Heart right ventricle (tissue), 16 donors: ENCODE results near the gene MCF2L2. TPM values are rescaled to one million over a fixed set of nuclear protein-coding genes. Genes with fewer than 3 reads are reported as not detected.
"Not testable (repeated sequence)": the region's sequence is repeated elsewhere in the genome, so short reads cannot be mapped to it uniquely, and the experiment has no call there.

Source experiments
- ATAC-seq, 8 donors: fragments of 200-7000 bp; cut with Tn5 transposase; one replicate each; pipeline ENCODE4 v1.9.1; 2020; ENCODE audit warnings: mild to moderate bottlenecking in 8 of 8, moderate library complexity in 8 of 8, moderate number of reproducible peaks in 1 of 8
- DNase-seq, 2 donors: peaks; one replicate each; pipeline ENCODE4 v3.0.0-alpha.2; 2020
- H3K27ac ChIP-seq, 10 donors: fragments of 200-600 bp; sonication (generic) in 2 of 10; one replicate each; pipeline versions ENCODE4 v1.5.0 to v1.8.0; 2020 to 2022; ENCODE audit warnings: mild to moderate bottlenecking in 3 of 10
- H3K27me3 ChIP-seq, 7 donors: fragments of 200-600 bp; one replicate each; pipeline ENCODE4 v1.8.0; 2021 to 2022; ENCODE audit warnings: mild to moderate bottlenecking in 2 of 7
- H3K36me3 ChIP-seq, 9 donors: fragments of 200-600 bp; sonication (generic) in 1 of 9; one replicate each; pipeline versions ENCODE4 v1.5.0 to v1.8.0; 2020 to 2022; ENCODE audit warnings: mild to moderate bottlenecking in 2 of 9
- H3K4me1 ChIP-seq, 9 donors: fragments of 200-600 bp; sonication (generic) in 1 of 9; one replicate each; pipeline versions ENCODE4 v1.5.0 to v1.8.0; 2020 to 2022; ENCODE audit warnings: mild to moderate bottlenecking in 4 of 9
- H3K4me3 ChIP-seq, 10 donors: fragments of 200-600 bp; sonication (generic) in 2 of 10; one replicate each; pipeline versions ENCODE4 v1.5.0 to v1.8.0; 2020 to 2022; ENCODE audit warnings: mild to moderate bottlenecking in 7 of 10, moderate library complexity in 2 of 10
- H3K9me3 ChIP-seq, 11 donors: fragments of 200-600 bp in 10 of 11; sonication (generic) in 2 of 11; one replicate each; pipeline versions ENCODE4 v1.5.0 to v1.8.0; 2013 to 2022; ENCODE audit warnings: mild to moderate bottlenecking in 2 of 11, control low read depth in 1 of 11, moderate library complexity in 1 of 11
- CTCF ChIP-seq, 9 donors: fragments of 200-600 bp; sonication (generic) in 2 of 9; IDR thresholded peaks; one replicate each; pipeline versions ENCODE4 v1.5.0 to v1.8.0; 2021 to 2022; ENCODE audit warnings: antibody characterized with exemption in 9 of 9, mild to moderate bottlenecking in 5 of 9, moderate library complexity in 1 of 9
- WGBS, 2 donors: extraction: QIAGEN DNeasy Blood & Tissue Kit; methylation state at CpG; one replicate each; pipeline ENCODE4 v1.1.7; 2013; ENCODE audit warnings: inconsistent platforms in 1 of 2; 5-methylcytosine and 5-hydroxymethylcytosine counted together
- intact Hi-C, 10 donors: fragments of 100-400 bp; cut with DNase I; formaldehyde crosslinking; loops; one replicate each; pipeline versions ENCODE4 v1.11.1 to v1.14.2; 2022
- polyA plus RNA-seq, 2 donors: library from polyadenylated mRNA; stranded (reverse); fragments of 200-250 nt; gene quantifications; one replicate each; pipeline ENCODE4 v1.2.3, GENCODE V29; 2013
- total RNA-seq, 10 donors: library from RNA; stranded (reverse); fragmentation: NEBNext Ultra II Directional in 3 of 10; extraction: Animal tissue kit (Norgen Biotek cat#: 25700) in 3 of 10; gene quantifications; one replicate each; pipeline versions ENCODE4 v1.2.1 to v1.2.4, GENCODE V29; 2021 to 2023
- donor health status: Arrhythmogenic right ventricular cardiomyopathy.
- donor health status: ischemic (EF 13 %, LVEDD 7.1; RV severe dilation, severe dysfunction).
- donor health status: healthy with polysubstance abuse.
- donor health status: DM: no; HTN: yes; CAD: no.
- donor health status: DM: no; HTN: no; CAD: no.
- donor health status: ischemic (EF 25% LVEDD 6.9; RV normal size, moderate dysfunction).
- donor health status: ischemic (EF 25% LVEDD 5.7; RV mildly dilated, moderate dysfunction).
- donor health status: healthy.
- donor health status: DM: yes; HTN: yes; CAD: no.
- donor health status: Ischemic cardiomyopathy.
- donor health status: ischemic (EF 35%, LVEDD 5.7; RV mildly dilated, moderate dysfunction).
- donor health status: nonischemic (EF 11% LVEDD 7.7; RV severe dilation, severe dysfunction).
- donor health status: DM: yes; HTN: yes; CAD: no.
- donor health status: PGD.
- donor health status: ischemic (EF 29% LVEDD 5.4; RV normal size, mild dysfunction).
- donor health status: nonischemic (EF 23%, LVEDD 6.1; RV moderate dilation, normal function).

The MCF2L2 gene
- total and polyA plus RNA-seq, 12 donors = 0.09 to 1.5 (median 0.40) TPM; not detected in 1

- ATAC-seq (no peak), DNase-seq (no peak)
- Histone ChIP-seq H3K4me3 (no peak overlapping the region), H3K4me1 (peaks cover 0 to 39% (median 17%) of the 10 kb centered on the region in 9 donors), H3K27me3 (peaks cover 0 to 48% (median 36%) of the 10 kb centered on the region in 7 donors), H3K36me3 (no peaks in the 10 kb centered on the region), H3K27ac (no peak overlapping the region), H3K9me3 (no peaks in the 10 kb centered on the region)
- WGBS, 2 donors = 93 to 99% methylated on average over 5 of the region's 5 CpGs
- intact Hi-C loops = loop anchor here in 6 of 10 donors (5.0 to 10.0 kb wide), 4 partner anchors 57 to 583 kb away; partner anchors contain the start of gene B3GNT5 (in 1 of the 6)
- no peak for TF ChIP-seq CTCF (IDR thresholded peaks at IDR 0.05)
Observed at GRCh38 chr3:183181606-183182005, 246.8 kb downstream of the MCF2L2 start.

- ATAC-seq = no peak
- H3K36me3 ChIP-seq = no peaks in the 10 kb centered on the region
- H3K27ac ChIP-seq = no peak overlapping the region
- TF ChIP-seq CTCF (IDR thresholded peaks at IDR 0.05) = no peak
- H3K9me3 ChIP-seq = no peaks in the 10 kb centered on the region
- H3K27me3 ChIP-seq = peaks cover 0 to 55% (median 43%) of the 10 kb centered on the region in 7 donors
- WGBS, 2 donors = 61 to 78% methylated on average over 10 to 11 of the region's 11 CpGs
- H3K4me1 ChIP-seq = peaks cover 0 to 34% (median 17%) of the 10 kb centered on the region in 9 donors
- no peak for DNase-seq
- no peak overlapping the region for H3K4me3 ChIP-seq
- intact Hi-C loops = loop anchor here in 6 of 10 donors (5.0 to 10.0 kb wide), 4 partner anchors 56 to 584 kb away; partner anchors contain the start of gene B3GNT5 (in 1 of the 6)
Observed at GRCh38 chr3:183180784-183181295, 247.6 kb downstream of the MCF2L2 start.

- H3K27ac ChIP-seq = no peak overlapping the region
- H3K27me3 ChIP-seq = peaks cover 0 to 60% (median 48%) of the 10 kb centered on the region in 7 donors
- 32 to 46% methylated on average over 12 of the region's 12 CpGs for WGBS, 2 donors
- no peaks in the 10 kb centered on the region for H3K36me3 ChIP-seq
- peaks cover 0 to 28% (median 17%) of the 10 kb centered on the region in 9 donors for H3K4me1 ChIP-seq
- intact Hi-C loops = loop anchor here in 6 of 10 donors (5.0 to 10.0 kb wide), 4 partner anchors 55 to 585 kb away; partner anchors contain the start of gene B3GNT5 (in 1 of the 6)
- TF ChIP-seq CTCF (IDR thresholded peaks at IDR 0.05) = no peak
- H3K9me3 ChIP-seq = no peaks in the 10 kb centered on the region
- peak in 3 of 8 donors; percentile 14 to 41 (median 30) for ATAC-seq
- DNase-seq = no peak
- peak overlapping the region in 4 of 10 donors; percentile 14 to 62 (median 58) for H3K4me3 ChIP-seq
Observed at GRCh38 chr3:183180110-183180783, 248.2 kb downstream of the MCF2L2 start.

GRCh38 chr3:183179550-183179908 lies 248.9 kb downstream of the MCF2L2 start:
- ATAC-seq = peak in 4 of 8 donors; percentile 6 to 25 (median 8)
- H3K27ac ChIP-seq, intact Hi-C loops, H3K9me3 ChIP-seq, DNase-seq, H3K36me3 ChIP-seq: not testable (repeated sequence)
- peaks cover 0 to 66% (median 53%) of the 10 kb centered on the region in 7 donors for H3K27me3 ChIP-seq
- 13% methylated on average over 18 of the region's 18 CpGs for WGBS, 2 donors
- H3K4me3 ChIP-seq = peak overlapping the region; percentile 34 to 62 (median 57)
- H3K4me1 ChIP-seq = peaks cover 0 to 23% (median 17%) of the 10 kb centered on the region in 9 donors
